Mesenchymal stem cell (in vitro differentiated cells and primary cell): ENCODE measurements around the gene RAD51.
"Not testable (repeated sequence)": the region's sequence is repeated elsewhere in the genome, so short reads cannot be mapped to it uniquely, and the experiment has no call there.

Source experiments
- DNase-seq: peaks from one replicate; pipeline ENCODE4 v3.0.0-alpha.2; 2013
- H2AFZ ChIP-seq: one replicate; pipeline ENCODE4 v1.6.1; 2013; ENCODE audit warnings: low read depth, mild to moderate bottlenecking, control low read depth, inconsistent platforms, low read length, moderate library complexity
- H2AK5ac ChIP-seq: 2 replicates; pipeline ENCODE4 v1.6.1; 2013; ENCODE audit warnings: low read length, moderate library complexity, mild to moderate bottlenecking, inconsistent platforms; ENCODE audit not compliant: severe bottlenecking
- H2BK120ac ChIP-seq: one replicate; pipeline ENCODE4 v1.6.1; 2013; ENCODE audit warnings: low read depth, mild to moderate bottlenecking, inconsistent platforms, low read length, moderate library complexity
- H2BK12ac ChIP-seq, 2 experiments: one replicate each; pipeline ENCODE4 v1.6.1; 2013; ENCODE audit warnings: inconsistent platforms in 2 of 2, low read length in 2 of 2, mild to moderate bottlenecking in 2 of 2, moderate library complexity in 2 of 2, control low read depth in 1 of 2
- H2BK15ac ChIP-seq: one replicate; pipeline ENCODE4 v1.6.1; 2013; ENCODE audit warnings: mild to moderate bottlenecking, low read depth, inconsistent platforms; ENCODE audit not compliant: poor library complexity, severe bottlenecking
- H2BK5ac ChIP-seq: 2 replicates; pipeline ENCODE4 v1.6.1; 2013; ENCODE audit warnings: low read depth, mild to moderate bottlenecking, low read length, control low read depth, inconsistent platforms; ENCODE audit not compliant: poor library complexity, severe bottlenecking
- H3K14ac ChIP-seq, 2 experiments: one replicate each; pipeline ENCODE4 v1.6.1; 2013; ENCODE audit warnings: inconsistent platforms in 2 of 2, low read length in 2 of 2, control low read depth in 1 of 2, mild to moderate bottlenecking in 1 of 2, moderate library complexity in 1 of 2
- H3K18ac ChIP-seq, 2 experiments: one replicate each; pipeline ENCODE4 v1.6.1; 2013; ENCODE audit warnings: inconsistent platforms in 2 of 2, low read length in 2 of 2, control low read depth in 1 of 2, low read depth in 1 of 2, mild to moderate bottlenecking in 1 of 2
- H3K23ac ChIP-seq, 2 experiments: one replicate each; pipeline ENCODE4 v1.6.1; 2013; ENCODE audit warnings: inconsistent platforms in 2 of 2, low read length in 2 of 2, mild to moderate bottlenecking in 2 of 2, moderate library complexity in 2 of 2, control low read depth in 1 of 2
- H3K27ac ChIP-seq: 2 replicates; pipeline ENCODE4 v1.5.1; 2013; ENCODE audit warnings: mild to moderate bottlenecking, moderate library complexity, low read length, control low read depth, inconsistent platforms; ENCODE audit not compliant: poor library complexity, severe bottlenecking
- H3K27me3 ChIP-seq, 2 experiments: 2 replicates each; pipeline versions ENCODE4 v1.6.1 to v1.7.0; 2013; ENCODE audit warnings: low read length in 2 of 2, mild to moderate bottlenecking in 2 of 2, moderate library complexity in 2 of 2, control low read depth in 1 of 2, inconsistent platforms in 1 of 2; ENCODE audit not compliant: control insufficient read depth in 1 of 2, insufficient read depth in 1 of 2
- H3K36me3 ChIP-seq, 2 experiments: 2 replicates each; pipeline versions ENCODE4 v1.6.1 to v1.7.0; 2013; ENCODE audit warnings: low read length in 2 of 2, control low read depth in 1 of 2, inconsistent platforms in 1 of 2, low read depth in 1 of 2, mild to moderate bottlenecking in 1 of 2; ENCODE audit not compliant: insufficient read depth in 2 of 2, control insufficient read depth in 1 of 2
- H3K4ac ChIP-seq, 2 experiments: one replicate each; pipeline ENCODE4 v1.6.1; 2013; ENCODE audit warnings: inconsistent platforms in 2 of 2, low read length in 2 of 2, mild to moderate bottlenecking in 2 of 2, moderate library complexity in 2 of 2, control low read depth in 1 of 2, low read depth in 1 of 2
- H3K4me1 ChIP-seq: 2 replicates; pipeline ENCODE4 v1.6.1; 2013; ENCODE audit warnings: low read depth, low read length, control low read depth; ENCODE audit not compliant: control insufficient read depth, insufficient read depth
- H3K4me2 ChIP-seq: 2 replicates; pipeline ENCODE4 v1.6.1; 2013; ENCODE audit warnings: low read length, mild to moderate bottlenecking, inconsistent platforms; ENCODE audit not compliant: poor library complexity, severe bottlenecking
- H3K4me3 ChIP-seq, 2 experiments: 2 replicates each; pipeline versions ENCODE4 v1.5.1 to v1.7.0; 2013; ENCODE audit warnings: low read length in 2 of 2, mild to moderate bottlenecking in 2 of 2, control low read depth in 1 of 2, low read depth in 1 of 2; ENCODE audit not compliant: insufficient read depth in 1 of 2
- H3K79me1 ChIP-seq: replicated peaks from 2 replicates; pipeline ENCODE4 v1.6.1; 2013; ENCODE audit warnings: mild to moderate bottlenecking, control low read depth, low read length, inconsistent platforms; ENCODE audit not compliant: poor library complexity, severe bottlenecking
- H3K9ac ChIP-seq: 2 replicates; pipeline ENCODE4 v1.7.0; 2013; ENCODE audit warnings: mild to moderate bottlenecking, low read length, moderate library complexity
- H3K9me3 ChIP-seq: 2 replicates; pipeline ENCODE4 v1.7.0; 2013; ENCODE audit warnings: mild to moderate bottlenecking, low read length; ENCODE audit not compliant: control insufficient read depth
- H4K8ac ChIP-seq: one replicate; pipeline ENCODE4 v1.6.1; 2013; ENCODE audit warnings: inconsistent platforms, mild to moderate bottlenecking, low read length, moderate library complexity
- H4K91ac ChIP-seq: one replicate; pipeline ENCODE4 v1.6.1; 2013; ENCODE audit warnings: mild to moderate bottlenecking, low read length, inconsistent platforms
- WGBS: methylation state at CpG from one replicate; pipeline ENCODE4 v1.1.7; 2013; ENCODE audit warnings: mixed read lengths; 5-methylcytosine and 5-hydroxymethylcytosine counted together

Gene RAD51

DNA sequence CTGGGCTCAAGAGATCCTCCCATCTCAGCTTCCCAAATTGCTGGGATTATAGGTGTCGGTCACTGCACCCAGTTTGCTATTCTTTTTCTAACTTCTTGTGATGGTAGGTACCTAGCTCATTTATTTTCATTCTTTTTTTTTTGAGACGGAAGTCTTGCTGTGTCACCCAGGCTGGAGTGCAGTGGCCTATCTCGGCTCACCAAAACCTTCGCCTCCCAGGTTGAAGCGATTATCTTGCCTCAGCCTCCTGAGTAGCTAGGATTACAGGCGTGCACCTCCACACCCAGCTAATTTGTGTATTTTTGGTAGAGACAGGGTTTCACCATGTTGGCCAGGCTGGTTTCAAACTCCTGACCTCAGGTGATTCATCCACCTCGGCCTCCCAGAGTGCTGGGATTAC lies 30.1 kb upstream of the RAD51 start:
- Histone ChIP-seq H3K27ac (no peak overlapping the region), H4K91ac (no peak overlapping the region), H2BK5ac (no peak overlapping the region), H2AFZ (no peak overlapping the region), H3K27me3 (no peaks in the 10 kb centered on the region), H2BK15ac (no peak overlapping the region), H3K18ac (no peak overlapping the region), H3K4me3 (no peak overlapping the region), H3K79me1 (no peaks in the 10 kb centered on the region), H3K4me1 (no peaks in the 10 kb centered on the region), H2BK120ac (no peak overlapping the region), H3K4me2 (no peak overlapping the region), H2BK12ac (no peak overlapping the region), H3K9ac (no peak overlapping the region), H4K8ac (no peak overlapping the region), H3K36me3 (no peaks in the 10 kb centered on the region), H2AK5ac (no peak overlapping the region), H3K14ac (no peak overlapping the region), H3K9me3 (no peaks in the 10 kb centered on the region), H3K4ac (no peak overlapping the region), H3K23ac (no peak overlapping the region)
- 97% methylated on average over 7 of the region's 7 CpGs for WGBS
- DNase-seq = no peak

DNA sequence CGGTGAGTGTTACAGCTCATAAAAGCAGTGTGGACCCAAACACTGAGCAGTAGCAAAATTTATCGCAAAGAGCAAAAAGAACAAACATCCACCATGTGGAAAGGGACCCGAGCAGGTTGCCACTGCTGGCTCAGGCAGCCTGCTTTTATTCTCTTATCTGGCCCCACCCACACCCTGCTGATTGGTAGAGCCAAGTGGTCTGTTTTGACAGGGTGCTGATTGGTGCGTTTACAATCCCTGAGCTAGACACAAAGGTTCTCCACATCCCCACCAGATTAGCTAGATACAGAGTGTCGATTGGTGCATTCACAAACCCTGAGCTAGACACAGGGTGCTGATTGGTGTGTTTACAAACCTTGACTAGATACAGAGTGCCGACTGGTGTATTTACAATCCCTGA lies 18.7 kb upstream of the RAD51 start:
- not testable (repeated sequence) for H2AFZ ChIP-seq, H3K79me1 ChIP-seq, H2AK5ac ChIP-seq, H3K36me3 ChIP-seq, H3K4me2 ChIP-seq, H3K27ac ChIP-seq, H4K91ac ChIP-seq, H2BK12ac ChIP-seq, DNase-seq, H3K4me1 ChIP-seq, H3K27me3 ChIP-seq, H2BK15ac ChIP-seq, H3K4ac ChIP-seq, H3K14ac ChIP-seq, H4K8ac ChIP-seq, H3K4me3 ChIP-seq, H3K18ac ChIP-seq, H3K23ac ChIP-seq, H2BK120ac ChIP-seq, H2BK5ac ChIP-seq, H3K9me3 ChIP-seq, H3K9ac ChIP-seq
- 100% methylated on average over 3 of the region's 6 CpGs for WGBS

DNA sequence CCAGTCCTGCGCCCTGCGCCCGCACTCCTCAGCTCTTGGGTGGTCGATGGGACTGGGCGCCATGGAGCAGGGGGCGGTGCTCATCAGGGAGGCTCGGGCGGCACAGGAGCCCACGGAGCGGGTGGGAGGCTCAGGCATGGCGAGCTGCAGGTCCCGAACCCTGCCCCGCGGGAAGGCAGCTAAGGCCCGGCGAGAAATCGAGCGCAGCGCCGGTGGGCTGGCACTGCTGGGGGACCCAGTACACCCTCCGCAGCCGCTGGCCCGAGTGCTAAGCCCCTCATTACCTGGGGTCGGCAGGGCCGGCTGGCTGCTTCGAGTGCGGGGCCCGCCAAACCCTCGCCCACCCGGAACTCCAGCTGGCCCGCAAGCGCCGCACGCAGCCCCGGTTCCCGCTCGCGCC lies 18.1 kb upstream of the RAD51 start:
- not testable (repeated sequence) for H4K91ac ChIP-seq, H3K9ac ChIP-seq, H3K4ac ChIP-seq, H2AK5ac ChIP-seq, H3K9me3 ChIP-seq, H3K4me1 ChIP-seq, H3K18ac ChIP-seq, H2BK120ac ChIP-seq, H3K4me2 ChIP-seq, H3K27me3 ChIP-seq, H2AFZ ChIP-seq, DNase-seq, H2BK12ac ChIP-seq, H2BK15ac ChIP-seq, H3K79me1 ChIP-seq, H3K4me3 ChIP-seq, H2BK5ac ChIP-seq, H4K8ac ChIP-seq, H3K23ac ChIP-seq, H3K27ac ChIP-seq, H3K14ac ChIP-seq, H3K36me3 ChIP-seq
- WGBS = 99% methylated on average over 27 of the region's 38 CpGs

DNA sequence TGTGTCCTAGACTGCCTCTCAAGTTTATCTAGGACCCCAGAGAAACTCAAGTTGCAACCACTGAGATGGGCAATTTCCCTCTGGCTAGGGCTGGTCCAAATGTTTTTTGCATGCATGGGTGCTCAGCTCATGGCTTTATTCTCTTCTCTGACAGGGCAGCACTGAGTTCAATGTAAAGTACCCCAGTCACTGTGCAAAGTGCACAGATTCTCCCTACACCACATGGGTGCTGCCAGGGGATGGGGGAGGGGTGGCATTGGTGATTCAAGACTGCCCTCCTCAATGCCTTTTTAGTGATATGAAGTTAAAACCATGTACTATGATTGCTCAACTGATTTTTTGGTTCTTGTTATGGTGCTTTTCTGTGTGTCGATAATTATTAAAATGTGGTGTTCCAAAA lies 14.8 kb upstream of the RAD51 start:
- Histone ChIP-seq H3K27ac (no peak overlapping the region), H3K79me1 (no peaks in the 10 kb centered on the region), H2BK120ac (no peak overlapping the region), H3K23ac (no peak overlapping the region), H2AFZ (no peak overlapping the region), H4K91ac (no peak overlapping the region), H2BK5ac (no peak overlapping the region), H3K18ac (no peak overlapping the region), H3K4me3 (no peak overlapping the region), H3K27me3 (no peaks in the 10 kb centered on the region), H3K36me3 (no peaks in the 10 kb centered on the region), H4K8ac (no peak overlapping the region), H3K4me1 (no peaks in the 10 kb centered on the region), H3K4ac (no peak overlapping the region), H2BK12ac (no peak overlapping the region), H3K14ac (no peak overlapping the region), H2BK15ac (no peak overlapping the region), H3K9me3 (no peaks in the 10 kb centered on the region), H3K9ac (no peak overlapping the region), H3K4me2 (no peak overlapping the region), H2AK5ac (no peak overlapping the region)
- DNase-seq = no peak
- 100% methylated on average over 1 of the region's 1 CpG for WGBS
